Activated CD4-positive, CD25-positive, alpha-beta regulatory T cell treated with anti-CD3 and anti-CD28 coated beads, Interleukin-2, amount 50 U/mL, for 16 hours (primary cell): ENCODE measurements around the gene GLRA3.

Experiments used
- DNase-seq: peaks from one replicate; pipeline ENCODE4 v3.0.0-alpha.2; 2020; ENCODE audit warnings: low read depth, low spot score

GLRA3 gene

DNA sequence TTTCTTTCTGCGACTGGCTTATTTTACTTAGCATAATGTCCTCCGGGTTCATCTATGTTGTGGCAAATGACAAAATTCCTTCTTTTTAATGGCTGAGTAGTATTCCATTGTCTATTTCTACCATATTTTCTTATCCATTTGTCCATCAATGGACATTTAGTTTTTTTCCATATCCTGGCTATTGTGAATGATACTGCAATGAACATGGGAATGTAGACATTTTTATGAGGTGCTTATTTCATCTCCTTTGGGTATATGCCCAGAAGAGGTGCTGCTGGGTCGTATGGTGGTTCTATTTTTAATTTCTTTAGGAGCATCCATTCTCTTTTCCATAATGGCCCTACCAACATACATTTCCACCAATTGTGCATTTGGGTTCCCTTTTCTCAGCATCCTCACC, 230.2 kb downstream of the GLRA3 start:
- no peak for DNase-seq

GRCh38 chr4:174596513-174596912, 232.5 kb downstream of the GLRA3 start:
- no peak for DNase-seq

DNA sequence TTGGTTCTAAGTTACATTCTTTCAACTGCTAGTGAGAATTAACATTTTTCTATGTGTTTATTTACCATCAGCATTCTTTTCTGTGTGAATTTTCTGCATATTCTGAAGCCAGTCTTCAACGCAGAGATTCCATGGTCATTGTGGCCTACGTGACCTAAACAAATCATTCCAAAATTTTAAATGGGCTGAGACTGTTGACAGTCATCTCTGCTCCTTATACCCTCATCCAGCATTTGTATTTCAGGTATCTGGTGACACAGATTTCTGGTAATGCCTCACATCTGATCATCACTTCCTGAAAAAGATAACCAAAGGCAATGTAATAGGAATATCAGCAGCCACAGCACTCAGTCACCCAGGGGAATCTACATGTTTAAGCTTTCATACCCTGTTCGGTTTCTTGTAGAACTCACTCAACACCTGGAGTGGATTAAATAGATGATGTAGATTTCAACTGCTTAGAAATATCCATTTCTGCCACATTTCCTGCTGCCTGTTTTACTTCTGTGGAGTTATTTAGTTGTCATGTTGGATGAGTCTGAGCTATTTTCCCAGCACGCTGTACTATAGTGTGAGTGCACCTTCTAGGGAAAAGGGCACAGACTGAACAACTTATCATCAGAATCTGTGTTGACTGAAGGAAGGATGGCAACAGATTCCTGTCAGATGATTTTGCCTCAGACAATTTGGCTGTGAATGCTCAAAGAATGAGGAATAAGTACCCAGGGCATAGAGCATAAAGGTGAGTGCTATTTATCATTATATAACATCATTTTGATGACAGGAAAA, 233.7 kb downstream of the GLRA3 start:
- no peak for DNase-seq

DNA sequence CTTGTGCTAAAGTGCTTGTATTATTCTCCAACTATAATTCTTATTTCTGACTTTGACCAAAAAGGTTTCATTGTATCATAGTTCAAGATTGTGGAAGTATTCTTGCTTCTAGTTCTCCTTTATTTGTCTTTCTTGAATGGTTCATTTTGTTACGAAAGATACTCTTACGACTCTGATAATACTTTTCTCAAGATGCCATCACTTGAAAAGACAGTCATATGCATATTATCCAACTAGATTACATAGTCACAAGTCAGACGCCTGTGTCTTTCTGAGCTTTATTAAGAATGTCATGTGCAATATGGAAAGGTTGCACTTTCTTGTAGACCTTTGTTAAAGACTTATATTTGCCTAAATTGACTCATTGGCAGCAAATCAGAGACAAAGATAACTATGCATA, 235.3 kb downstream of the GLRA3 start:
- no peak for DNase-seq

DNA sequence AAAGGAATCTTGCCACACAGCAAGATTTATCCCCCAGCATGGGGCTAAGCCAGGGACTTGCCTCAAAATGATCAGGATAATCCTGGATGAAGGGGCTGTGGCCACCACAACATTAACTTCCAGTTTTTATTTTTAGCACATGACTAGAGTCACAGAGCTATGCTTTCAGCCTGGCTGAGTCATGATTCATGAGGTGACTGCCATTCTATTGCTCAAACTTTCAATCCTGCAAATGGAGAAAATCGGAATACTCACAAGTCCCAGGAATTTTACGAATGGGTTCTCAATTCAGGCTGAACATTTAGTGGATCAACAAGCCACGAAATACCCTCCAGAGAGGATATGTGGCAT, 236.1 kb downstream of the GLRA3 start:
- no peak for DNase-seq

GRCh38 chr4:174592256-174592984, 236.6 kb downstream of the GLRA3 start:
- no peak for DNase-seq

GRCh38 chr4:174591243-174592021, 237.6 kb downstream of the GLRA3 start:
- DNase-seq, result no peak

DNA sequence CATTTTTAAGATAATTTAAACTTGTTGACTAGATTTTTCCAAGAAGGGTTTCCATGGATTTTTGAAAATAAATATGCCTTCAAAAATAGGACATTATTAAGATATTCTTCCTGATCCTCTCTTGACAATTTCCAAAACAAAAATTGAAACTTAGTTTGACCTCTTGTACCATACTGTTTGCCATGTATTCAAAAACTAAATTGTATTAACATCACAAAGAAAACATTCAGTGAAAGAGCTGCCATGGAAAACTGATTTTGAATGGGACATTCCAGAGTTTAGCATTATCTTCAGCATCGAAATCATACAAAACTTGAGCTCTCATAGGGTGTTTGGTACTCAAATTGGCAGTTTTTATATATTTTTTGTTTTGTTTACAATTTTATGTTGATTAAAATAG, 238.7 kb downstream of the GLRA3 start:
- DNase-seq, result no peak
